Heart right ventricle (tissue), 16 donors: Measurements from ENCODE around the gene KIF9. TPM values are rescaled to one million over a fixed set of nuclear protein-coding genes. Genes with fewer than 3 reads are reported as not detected.
"Not testable (repeated sequence)": the region's sequence is repeated elsewhere in the genome, so short reads cannot be mapped to it uniquely, and the experiment has no call there.

ENCODE experiments used
- ATAC-seq, 8 donors: fragments of 200-7000 bp; cut with Tn5 transposase; one replicate each; pipeline ENCODE4 v1.9.1; 2020; ENCODE audit warnings: mild to moderate bottlenecking in 8 of 8, moderate library complexity in 8 of 8, moderate number of reproducible peaks in 1 of 8
- DNase-seq, 2 donors: peaks; one replicate each; pipeline ENCODE4 v3.0.0-alpha.2; 2020
- H3K27ac ChIP-seq, 10 donors: fragments of 200-600 bp; sonication (generic) in 2 of 10; one replicate each; pipeline versions ENCODE4 v1.5.0 to v1.8.0; 2020 to 2022; ENCODE audit warnings: mild to moderate bottlenecking in 3 of 10
- H3K27me3 ChIP-seq, 7 donors: fragments of 200-600 bp; one replicate each; pipeline ENCODE4 v1.8.0; 2021 to 2022; ENCODE audit warnings: mild to moderate bottlenecking in 2 of 7
- H3K36me3 ChIP-seq, 9 donors: fragments of 200-600 bp; sonication (generic) in 1 of 9; one replicate each; pipeline versions ENCODE4 v1.5.0 to v1.8.0; 2020 to 2022; ENCODE audit warnings: mild to moderate bottlenecking in 2 of 9
- H3K4me1 ChIP-seq, 9 donors: fragments of 200-600 bp; sonication (generic) in 1 of 9; one replicate each; pipeline versions ENCODE4 v1.5.0 to v1.8.0; 2020 to 2022; ENCODE audit warnings: mild to moderate bottlenecking in 4 of 9
- H3K4me3 ChIP-seq, 10 donors: fragments of 200-600 bp; sonication (generic) in 2 of 10; one replicate each; pipeline versions ENCODE4 v1.5.0 to v1.8.0; 2020 to 2022; ENCODE audit warnings: mild to moderate bottlenecking in 7 of 10, moderate library complexity in 2 of 10
- H3K9me3 ChIP-seq, 11 donors: fragments of 200-600 bp in 10 of 11; sonication (generic) in 2 of 11; one replicate each; pipeline versions ENCODE4 v1.5.0 to v1.8.0; 2013 to 2022; ENCODE audit warnings: mild to moderate bottlenecking in 2 of 11, control low read depth in 1 of 11, moderate library complexity in 1 of 11
- CTCF ChIP-seq, 9 donors: fragments of 200-600 bp; sonication (generic) in 2 of 9; IDR thresholded peaks; one replicate each; pipeline versions ENCODE4 v1.5.0 to v1.8.0; 2021 to 2022; ENCODE audit warnings: antibody characterized with exemption in 9 of 9, mild to moderate bottlenecking in 5 of 9, moderate library complexity in 1 of 9
- WGBS, 2 donors: extraction: QIAGEN DNeasy Blood & Tissue Kit; methylation state at CpG; one replicate each; pipeline ENCODE4 v1.1.7; 2013; ENCODE audit warnings: inconsistent platforms in 1 of 2; 5-methylcytosine and 5-hydroxymethylcytosine counted together
- intact Hi-C, 10 donors: fragments of 100-400 bp; cut with DNase I; formaldehyde crosslinking; loops; one replicate each; pipeline versions ENCODE4 v1.11.1 to v1.14.2; 2022
- polyA plus RNA-seq, 2 donors: library from polyadenylated mRNA; stranded (reverse); fragments of 200-250 nt; gene quantifications; one replicate each; pipeline ENCODE4 v1.2.3, GENCODE V29; 2013
- total RNA-seq, 10 donors: library from RNA; stranded (reverse); fragmentation: NEBNext Ultra II Directional in 3 of 10; extraction: Animal tissue kit (Norgen Biotek cat#: 25700) in 3 of 10; gene quantifications; one replicate each; pipeline versions ENCODE4 v1.2.1 to v1.2.4, GENCODE V29; 2021 to 2023
- donor health status: Arrhythmogenic right ventricular cardiomyopathy.
- donor health status: ischemic (EF 13 %, LVEDD 7.1; RV severe dilation, severe dysfunction).
- donor health status: healthy with polysubstance abuse.
- donor health status: DM: no; HTN: yes; CAD: no.
- donor health status: DM: no; HTN: no; CAD: no.
- donor health status: ischemic (EF 25% LVEDD 6.9; RV normal size, moderate dysfunction).
- donor health status: ischemic (EF 25% LVEDD 5.7; RV mildly dilated, moderate dysfunction).
- donor health status: healthy.
- donor health status: DM: yes; HTN: yes; CAD: no.
- donor health status: Ischemic cardiomyopathy.
- donor health status: ischemic (EF 35%, LVEDD 5.7; RV mildly dilated, moderate dysfunction).
- donor health status: nonischemic (EF 11% LVEDD 7.7; RV severe dilation, severe dysfunction).
- donor health status: DM: yes; HTN: yes; CAD: no.
- donor health status: PGD.
- donor health status: ischemic (EF 29% LVEDD 5.4; RV normal size, mild dysfunction).
- donor health status: nonischemic (EF 23%, LVEDD 6.1; RV moderate dilation, normal function).

KIF9 gene
- total and polyA plus RNA-seq, 12 donors, result 4.2 to 16.6 (median 8.5) TPM

- Histone ChIP-seq H3K36me3 (no peaks in the 10 kb centered on the region), H3K9me3 (no peaks in the 10 kb centered on the region), H3K4me3 (no peak overlapping the region), H3K27me3 (no peaks in the 10 kb centered on the region), H3K27ac (no peak overlapping the region), H3K4me1 (no peaks in the 10 kb centered on the region)
- no peak for TF ChIP-seq CTCF (IDR thresholded peaks at IDR 0.05)
- ATAC-seq (no peak), DNase-seq (no peak)
- intact Hi-C loops, result no loop called here
- WGBS, 2 donors, result 85 to 86% methylated on average over 4 of the region's 4 CpGs
Measured at GRCh38 chr3:47260605-47261004, 22.0 kb downstream of the KIF9 start.

- no peak overlapping the region for H3K4me3 ChIP-seq
- H3K9me3 ChIP-seq, result no peaks in the 10 kb centered on the region
- DNase-seq (no peak), ATAC-seq (no peak)
- no peaks in the 10 kb centered on the region for H3K36me3 ChIP-seq
- H3K27ac ChIP-seq, result no peak overlapping the region
- 88 to 91% methylated on average over 3 of the region's 3 CpGs for WGBS, 2 donors
- no peaks in the 10 kb centered on the region for H3K27me3 ChIP-seq
- H3K4me1 ChIP-seq, result no peaks in the 10 kb centered on the region
- no peak for TF ChIP-seq CTCF (IDR thresholded peaks at IDR 0.05)
- intact Hi-C loops, result loop anchor here in 1 of 10 donors (5.0 kb wide), 1 partner anchor 63 kb away; no protein-coding TSS in a partner anchor
Measured at GRCh38 chr3:47259114-47259513, 23.5 kb downstream of the KIF9 start.

- not testable (repeated sequence) for H3K9me3 ChIP-seq, ATAC-seq, H3K27me3 ChIP-seq, H3K4me3 ChIP-seq, DNase-seq, H3K27ac ChIP-seq, H3K4me1 ChIP-seq, H3K36me3 ChIP-seq
- 90 to 91% methylated on average over 11 to 25 of the region's 25 CpGs for WGBS, 2 donors
- intact Hi-C loops, result loop anchor here in 1 of 10 donors (5.0 kb wide), 1 partner anchor 66 kb away; no protein-coding TSS in a partner anchor
Measured at GRCh38 chr3:47256331-47256730, 26.3 kb downstream of the KIF9 start.

DNA sequence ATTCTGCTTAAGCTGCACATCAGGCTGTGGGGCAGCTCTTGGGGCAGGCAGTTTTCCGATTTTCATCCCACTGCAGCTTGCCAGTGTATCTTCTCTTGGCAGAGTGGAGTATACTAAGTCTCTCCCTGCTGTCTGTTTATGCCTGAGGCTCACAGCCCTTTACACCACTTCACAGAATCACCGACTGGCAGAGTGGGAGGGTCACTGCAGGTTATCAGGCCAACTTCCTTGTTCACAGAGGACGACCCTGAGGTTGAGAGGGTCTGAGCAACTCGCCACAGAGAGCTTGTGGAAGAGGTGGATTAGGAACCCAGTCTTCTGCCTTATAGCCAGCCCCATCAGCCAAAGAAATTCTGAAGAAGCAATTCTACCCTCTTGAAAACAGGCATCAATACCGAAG lies 30.9 kb downstream of the KIF9 start:
- no peak for ATAC-seq
- no peak for TF ChIP-seq CTCF (IDR thresholded peaks at IDR 0.05)
- intact Hi-C loops, result loop anchor here in 9 of 10 donors (2.0 to 5.0 kb wide), 3 partner anchors 71 to 73 kb away; no protein-coding TSS in a partner anchor
- H3K4me3 ChIP-seq, result no peak overlapping the region
- H3K9me3 ChIP-seq, result no peaks in the 10 kb centered on the region
- WGBS, 2 donors, result 64 to 70% methylated on average over 5 of the region's 5 CpGs
- H3K4me1 ChIP-seq, result no peaks in the 10 kb centered on the region
- no peak overlapping the region for H3K27ac ChIP-seq
- no peaks in the 10 kb centered on the region for H3K36me3 ChIP-seq
- H3K27me3 ChIP-seq, result no peaks in the 10 kb centered on the region
- DNase-seq, result no peak

- H3K27ac ChIP-seq, H3K36me3 ChIP-seq, H3K9me3 ChIP-seq, H3K4me3 ChIP-seq, H3K27me3 ChIP-seq, DNase-seq, H3K4me1 ChIP-seq: not testable (repeated sequence)
- WGBS, 2 donors, result 60% methylated on average over 3 of the region's 3 CpGs
- ATAC-seq, result peak in 1 of 8 donors; percentile 7
- intact Hi-C loops, result loop anchor here in 9 of 10 donors (2.0 to 5.0 kb wide), 3 partner anchors 71 to 74 kb away; no protein-coding TSS in a partner anchor
Measured at GRCh38 chr3:47251085-47251484, 31.5 kb downstream of the KIF9 start.
